Suprapubic skin (tissue), 4 donors: Measurements from ENCODE around the gene DR1.

Experiments used
- CTCF ChIP-seq, 2 donors: fragments of 200-600 bp in 1 of 2; fragments of 450-650 bp in 1 of 2; sonication (generic) in 1 of 2; IDR thresholded peaks; one replicate each; pipeline ENCODE4 v1.5.1; 2016 to 2019; ENCODE audit warnings: antibody characterized with exemption in 2 of 2, mild to moderate bottlenecking in 1 of 2, moderate library complexity in 1 of 2
- EP300 ChIP-seq: sonication (generic); formaldehyde crosslinking; IDR thresholded peaks from one replicate; pipeline ENCODE4 v1.6.1; 2017; ENCODE audit warnings: antibody characterized with exemption
- POLR2A ChIP-seq, 2 donors: fragments of 450-650 bp; IDR thresholded peaks; one replicate each; pipeline ENCODE4 v1.6.1; 2017; ENCODE audit warnings: antibody characterized with exemption in 2 of 2, mild to moderate bottlenecking in 2 of 2, moderate library complexity in 2 of 2
- POLR2AphosphoS5 ChIP-seq, 3 donors: sonication (generic); formaldehyde crosslinking; IDR thresholded peaks; one replicate each; pipeline ENCODE4 v1.6.1; 2017; ENCODE audit warnings: antibody characterized with exemption in 3 of 3

GRCh38 chr1:93399781-93400180 is 54.1 kb downstream of the DR1 start:
- TF ChIP-seq CTCF (IDR thresholded peaks at IDR 0.05) (no peak), POLR2A (IDR thresholded peaks at IDR 0.05) (no peak), POLR2AphosphoS5 (IDR thresholded peaks at IDR 0.05) (no peak), EP300 (no peak)
